Measurements from ENCODE around the gene BOLA1. TPM values are rescaled to one million over a fixed set of nuclear protein-coding genes. Genes with fewer than 3 reads are reported as not detected.
"Not testable (repeated sequence)": the region's sequence is repeated elsewhere in the genome, so short reads cannot be mapped to it uniquely, and the experiment has no call there.

Gene BOLA1
- 9.4 and 12.0 TPM in 2 replicates for total RNA-seq

GRCh38 chr1:149899460-149900284, at the start of gene BOLA1:
TSS of gene BOLA1 (plus strand) at chr1:149899568. CDS start at chr1:149900060, 492 bp downstream.
- peak; percentile 67 for DNase-seq (ENCODE audit: low read depth, low spot score)

GRCh38 chr1:149849947-149850360, 49.4 kb upstream of the BOLA1 start:
- DNase-seq (ENCODE audit: low read depth, low spot score), result no peak

- DNase-seq (ENCODE audit: low read depth, low spot score), result not testable (repeated sequence)
Measured at GRCh38 chr1:149850732-149851345, 48.5 kb upstream of the BOLA1 start.

- DNase-seq (ENCODE audit: low read depth, low spot score), result not testable (repeated sequence)
Measured at GRCh38 chr1:149851585-149852213, 47.7 kb upstream of the BOLA1 start.

- DNase-seq (ENCODE audit: low read depth, low spot score), result not testable (repeated sequence)
Measured at GRCh38 chr1:149852263-149852662, 47.1 kb upstream of the BOLA1 start.

- DNase-seq (ENCODE audit: low read depth, low spot score), result not testable (repeated sequence)
Measured at GRCh38 chr1:149860271-149860670, 39.1 kb upstream of the BOLA1 start.

- not testable (repeated sequence) for DNase-seq (ENCODE audit: low read depth, low spot score)
Measured at GRCh38 chr1:149860684-149861496, 38.5 kb upstream of the BOLA1 start.

- not testable (repeated sequence) for DNase-seq (ENCODE audit: low read depth, low spot score)
Measured at GRCh38 chr1:149861497-149862054, 37.8 kb upstream of the BOLA1 start.

- not testable (repeated sequence) for DNase-seq (ENCODE audit: low read depth, low spot score)
Measured at GRCh38 chr1:149866887-149867286, 32.5 kb upstream of the BOLA1 start.

GRCh38 chr1:149873060-149873459, 26.3 kb upstream of the BOLA1 start:
- DNase-seq (ENCODE audit: low read depth, low spot score), result not testable (repeated sequence)

GRCh38 chr1:149877211-149877946, 22.0 kb upstream of the BOLA1 start:
- no peak for DNase-seq (ENCODE audit: low read depth, low spot score)

GRCh38 chr1:149879556-149879955, 19.8 kb upstream of the BOLA1 start:
- no peak for DNase-seq (ENCODE audit: low read depth, low spot score)

- DNase-seq (ENCODE audit: low read depth, low spot score), result no peak
Measured at GRCh38 chr1:149881876-149882275, 17.5 kb upstream of the BOLA1 start.

GRCh38 chr1:149883598-149884247, 15.6 kb upstream of the BOLA1 start:
- DNase-seq (ENCODE audit: low read depth, low spot score), result no peak

GRCh38 chr1:149884433-149885338, 14.7 kb upstream of the BOLA1 start:
- no peak for DNase-seq (ENCODE audit: low read depth, low spot score)

GRCh38 chr1:149885339-149886120, 13.8 kb upstream of the BOLA1 start:
- peak; percentile 35 for DNase-seq (ENCODE audit: low read depth, low spot score)

GRCh38 chr1:149886121-149886395, 13.3 kb upstream of the BOLA1 start:
- not testable (repeated sequence) for DNase-seq (ENCODE audit: low read depth, low spot score)
